ENCODE measurements around the gene ANAPC16.
"Not testable (repeated sequence)": the region's sequence is repeated elsewhere in the genome, so short reads cannot be mapped to it uniquely, and the experiment has no call there.

Gene ANAPC16

DNA sequence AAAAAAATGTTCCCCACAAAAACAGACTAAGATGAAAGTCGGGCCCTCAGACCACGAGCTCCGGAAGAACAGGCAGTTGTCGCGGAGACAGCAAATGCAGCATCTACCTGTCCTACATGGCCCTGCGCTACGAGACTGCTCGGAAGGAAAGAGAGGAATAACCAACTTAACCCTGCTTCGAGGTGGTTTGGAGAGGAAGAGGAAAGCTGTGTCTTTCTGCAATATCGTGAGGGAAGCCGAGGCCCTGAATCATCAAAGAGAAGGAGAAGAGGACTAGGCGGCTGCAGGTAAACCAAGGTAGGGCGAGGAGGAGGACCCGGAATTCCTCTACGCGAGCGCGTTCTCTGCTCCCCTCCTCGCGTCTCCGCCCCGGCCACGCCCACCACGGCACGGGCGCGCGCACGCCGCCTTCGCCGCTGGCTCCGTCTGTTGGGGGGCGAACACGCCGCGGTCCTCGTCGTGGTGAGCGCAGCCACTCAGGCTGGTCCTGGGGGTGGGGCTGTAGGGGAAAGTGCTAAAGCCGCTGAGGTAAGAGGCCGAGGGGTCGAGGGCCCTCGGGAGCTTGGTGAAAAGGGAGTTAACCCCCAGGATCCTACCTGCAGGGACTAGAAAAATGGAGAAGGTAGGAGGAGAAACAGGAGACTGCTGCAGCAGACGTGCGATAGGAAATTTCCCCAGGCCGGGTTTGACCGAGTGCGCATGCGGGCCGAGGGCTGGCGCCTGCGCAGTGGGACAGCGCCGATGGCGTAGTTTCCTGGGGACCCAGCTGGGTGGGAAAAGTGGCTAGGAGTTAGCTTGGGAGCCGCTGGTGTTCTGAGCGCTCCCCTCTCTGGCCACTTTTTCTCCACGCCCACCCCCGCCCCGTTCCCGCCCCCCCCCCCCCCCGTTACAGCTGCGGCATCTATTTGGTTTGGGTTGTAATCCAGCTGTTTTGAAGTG, at the start of gene ANAPC16, which contains the start of gene ASCC1:
TSS of gene ANAPC16 (plus strand) at position 402 of the 939 bp plus-strand sequence. CDS start 7,903 bp downstream, outside the sequence.
TSS of gene ASCC1 (minus strand) at position 666 of the 939 bp plus-strand sequence. CDS start 2,978 bp downstream, outside the sequence.
- DNase-seq = peak; percentile 56

GRCh38 chr10:72167118-72167517, 48.7 kb upstream of the ANAPC16 start:
- no peak for DNase-seq

DNA sequence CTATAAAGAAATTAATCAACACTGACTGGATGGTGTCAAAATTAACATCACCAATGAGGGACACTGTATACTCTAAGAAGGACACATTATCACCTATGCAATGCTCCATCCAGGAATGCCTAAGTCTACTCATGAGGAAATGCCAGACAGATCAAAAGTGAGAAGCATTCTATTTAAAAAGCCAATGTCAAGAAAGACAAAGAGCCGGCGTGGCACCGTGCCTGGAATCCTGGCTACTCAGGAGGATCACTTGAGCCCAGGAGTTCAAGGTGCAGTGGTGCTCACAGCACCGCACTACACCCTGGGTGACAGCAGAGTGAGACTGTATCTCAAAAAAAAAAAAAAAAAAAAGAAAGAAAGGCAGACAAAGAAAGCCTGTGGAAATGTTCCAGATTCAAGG, 45.5 kb upstream of the ANAPC16 start:
- no peak for DNase-seq

GRCh38 chr10:72170733-72171132, 45.1 kb upstream of the ANAPC16 start:
- DNase-seq = no peak

- DNase-seq = no peak
Observed at GRCh38 chr10:72171175-72171630, 44.6 kb upstream of the ANAPC16 start.

- DNase-seq = no peak
Observed at GRCh38 chr10:72173262-72173618, 42.6 kb upstream of the ANAPC16 start.

GRCh38 chr10:72173619-72174296, 42.1 kb upstream of the ANAPC16 start:
- no peak for DNase-seq

DNA sequence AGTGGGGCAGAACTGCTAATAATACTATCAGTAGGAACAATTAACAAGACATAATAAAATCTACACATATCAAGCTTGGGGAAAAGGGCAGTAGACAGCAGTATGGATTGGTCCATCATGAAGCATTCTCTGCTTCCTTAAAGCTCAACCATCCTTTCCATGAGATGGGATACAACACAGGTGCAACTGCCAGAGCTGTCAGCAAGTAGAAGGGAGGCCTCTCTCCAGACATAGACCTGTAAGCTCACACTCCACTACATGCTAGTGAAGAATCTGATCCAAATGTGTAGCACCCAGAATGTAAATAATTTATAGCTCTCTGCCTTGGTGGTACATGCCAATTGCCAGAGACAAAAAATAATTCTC, 41.5 kb upstream of the ANAPC16 start:
- no peak for DNase-seq

- DNase-seq = no peak
Observed at GRCh38 chr10:72175149-72175548, 40.7 kb upstream of the ANAPC16 start.

- DNase-seq = no peak
Observed at GRCh38 chr10:72176701-72177100, 39.1 kb upstream of the ANAPC16 start.

- DNase-seq = no peak
Observed at GRCh38 chr10:72177454-72177853, 38.4 kb upstream of the ANAPC16 start.

- DNase-seq = no peak
Observed at GRCh38 chr10:72184156-72184555, 31.7 kb upstream of the ANAPC16 start.

GRCh38 chr10:72186258-72186981, 29.4 kb upstream of the ANAPC16 start:
- no peak for DNase-seq

DNA sequence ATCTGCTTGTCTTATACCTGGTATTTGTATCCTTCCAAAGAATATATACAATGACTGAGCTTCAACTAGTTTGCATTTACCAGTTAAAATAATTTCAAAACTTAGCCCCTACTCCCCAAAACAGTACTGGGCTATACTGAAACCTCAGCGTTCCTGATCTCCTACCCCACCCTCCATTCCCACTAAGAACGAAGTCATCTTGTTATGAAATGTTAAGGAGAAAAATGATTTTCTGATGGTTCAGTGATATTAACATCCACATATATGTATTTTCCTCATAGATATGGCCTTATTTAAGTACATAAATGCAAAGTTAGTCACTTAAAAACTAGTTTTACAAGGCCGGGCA, 28.9 kb upstream of the ANAPC16 start:
- no peak for DNase-seq

GRCh38 chr10:72194949-72195348, 20.9 kb upstream of the ANAPC16 start:
- DNase-seq = no peak

DNA sequence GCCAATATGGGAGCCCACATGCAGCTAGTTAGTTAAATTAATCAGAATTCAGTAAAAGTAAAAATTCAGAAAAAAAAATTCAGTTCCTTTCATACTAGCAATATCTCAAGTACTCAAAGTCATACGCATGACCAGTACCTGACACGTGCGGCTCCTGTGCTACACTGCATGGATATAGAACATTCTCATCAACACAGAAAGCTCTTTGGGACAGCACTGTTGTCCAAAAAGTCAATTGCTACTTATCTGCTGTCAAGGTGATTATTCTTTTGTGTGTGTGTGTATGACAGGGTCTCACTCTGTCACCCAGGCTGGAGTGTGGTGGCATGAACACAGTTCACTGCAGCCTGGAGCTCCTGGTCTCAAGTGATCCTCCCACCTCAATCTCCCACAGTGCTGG, 14.9 kb upstream of the ANAPC16 start:
- DNase-seq = no peak

- DNase-seq = no peak
Observed at GRCh38 chr10:72201293-72201692, 14.5 kb upstream of the ANAPC16 start.

- DNase-seq = no peak
Observed at GRCh38 chr10:72204296-72204695, 11.5 kb upstream of the ANAPC16 start.

GRCh38 chr10:72204724-72205123, 11.1 kb upstream of the ANAPC16 start:
- DNase-seq = no peak

- DNase-seq = no peak
Observed at GRCh38 chr10:72206511-72207229, 9.1 kb upstream of the ANAPC16 start.

DNA sequence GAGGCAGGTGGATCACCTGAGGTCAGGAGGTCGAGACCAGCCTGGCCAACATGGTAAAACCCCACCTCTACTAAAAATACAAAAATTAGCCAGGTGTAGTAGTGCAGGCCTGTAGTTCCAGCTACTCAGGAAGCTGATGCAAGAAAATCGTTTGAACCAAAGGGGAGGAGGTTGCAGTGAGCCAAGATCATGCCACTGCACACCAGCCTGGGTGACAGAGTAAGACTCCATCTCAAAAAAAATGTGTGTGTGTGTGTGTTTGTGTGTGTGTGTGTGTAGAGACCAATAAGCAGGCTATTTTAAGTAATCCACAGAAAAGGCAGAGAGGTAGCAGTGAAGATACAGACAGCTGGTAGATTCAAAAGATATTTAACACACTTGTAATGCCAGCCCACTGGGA, 7.3 kb upstream of the ANAPC16 start:
- DNase-seq = not testable (repeated sequence)

GRCh38 chr10:72211381-72211780, 4.4 kb upstream of the ANAPC16 start:
- not testable (repeated sequence) for DNase-seq

DNA sequence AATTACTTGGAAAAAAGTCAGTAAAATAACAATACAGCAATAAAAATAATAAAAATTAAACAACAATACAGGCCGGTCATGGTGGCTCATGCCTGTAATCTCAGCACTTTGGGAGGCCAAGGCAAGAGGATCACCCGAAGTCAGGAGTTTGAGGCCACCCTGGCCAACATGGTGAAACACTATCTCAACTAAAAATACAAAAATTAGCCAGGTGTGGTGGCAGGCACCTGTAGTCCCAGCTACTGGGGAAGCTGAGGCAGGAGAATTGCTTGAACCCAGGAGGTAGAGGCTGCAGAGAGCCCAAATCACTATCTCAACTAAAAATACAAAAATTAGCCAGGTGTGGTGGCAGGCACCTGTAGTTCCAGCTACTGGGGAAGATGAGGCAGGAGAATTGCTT, 4.0 kb upstream of the ANAPC16 start:
- not testable (repeated sequence) for DNase-seq
